DND-41 (cell line): ENCODE data around the gene MUC21.

ENCODE experiments used
- EZH2 ChIP-seq: IDR thresholded peaks from 3 replicates; pipeline ENCODE4 v1.6.1; 2012; ENCODE audit warnings: borderline replicate concordance, low read depth, mild to moderate bottlenecking, moderate library complexity, low read length, inconsistent platforms; ENCODE audit not compliant: severe bottlenecking
- TF ChIP-seq, protein P1 (sequence below): IDR thresholded peaks from 2 replicates; pipeline ENCODE4 v1.5.1; 2012; ENCODE audit warnings: borderline replicate concordance, low read length, moderate library complexity, mild to moderate bottlenecking; ENCODE audit not compliant: poor library complexity, severe bottlenecking; ENCODE audit errors: extremely low read depth

GRCh38 chr6:31009731-31010130, 26.2 kb downstream of the MUC21 start:
- no peak for TF ChIP-seq EZH2
- TF ChIP-seq, protein P1, sequence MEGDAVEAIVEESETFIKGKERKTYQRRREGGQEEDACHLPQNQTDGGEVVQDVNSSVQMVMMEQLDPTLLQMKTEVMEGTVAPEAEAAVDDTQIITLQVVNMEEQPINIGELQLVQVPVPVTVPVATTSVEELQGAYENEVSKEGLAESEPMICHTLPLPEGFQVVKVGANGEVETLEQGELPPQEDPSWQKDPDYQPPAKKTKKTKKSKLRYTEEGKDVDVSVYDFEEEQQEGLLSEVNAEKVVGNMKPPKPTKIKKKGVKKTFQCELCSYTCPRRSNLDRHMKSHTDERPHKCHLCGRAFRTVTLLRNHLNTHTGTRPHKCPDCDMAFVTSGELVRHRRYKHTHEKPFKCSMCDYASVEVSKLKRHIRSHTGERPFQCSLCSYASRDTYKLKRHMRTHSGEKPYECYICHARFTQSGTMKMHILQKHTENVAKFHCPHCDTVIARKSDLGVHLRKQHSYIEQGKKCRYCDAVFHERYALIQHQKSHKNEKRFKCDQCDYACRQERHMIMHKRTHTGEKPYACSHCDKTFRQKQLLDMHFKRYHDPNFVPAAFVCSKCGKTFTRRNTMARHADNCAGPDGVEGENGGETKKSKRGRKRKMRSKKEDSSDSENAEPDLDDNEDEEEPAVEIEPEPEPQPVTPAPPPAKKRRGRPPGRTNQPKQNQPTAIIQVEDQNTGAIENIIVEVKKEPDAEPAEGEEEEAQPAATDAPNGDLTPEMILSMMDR: no peak
